Rectal smooth muscle tissue (tissue), 1 donor: ENCODE data around the gene ME2.
"Not testable (repeated sequence)": the region's sequence is repeated elsewhere in the genome, so short reads cannot be mapped to it uniquely, and the experiment has no call there.

Source experiments
- H3K27ac ChIP-seq: one replicate; pipeline ENCODE4 v1.7.0; 2013; ENCODE audit warnings: low read depth, low read length, inconsistent platforms
- H3K27me3 ChIP-seq: one replicate; pipeline ENCODE4 v1.7.0; 2013; ENCODE audit warnings: low read length; ENCODE audit not compliant: control insufficient read depth, insufficient read depth
- H3K36me3 ChIP-seq: one replicate; pipeline ENCODE4 v1.7.0; 2013; ENCODE audit warnings: low read length; ENCODE audit not compliant: control insufficient read depth, insufficient read depth
- H3K4me1 ChIP-seq: one replicate; pipeline ENCODE4 v1.7.0; 2013; ENCODE audit warnings: low read length; ENCODE audit not compliant: control insufficient read depth, insufficient read depth
- H3K4me3 ChIP-seq: one replicate; pipeline ENCODE4 v1.7.0; 2013; ENCODE audit warnings: low read length
- H3K9ac ChIP-seq: one replicate; pipeline ENCODE4 v1.7.0; 2013; ENCODE audit warnings: low read length

ME2 gene

DNA sequence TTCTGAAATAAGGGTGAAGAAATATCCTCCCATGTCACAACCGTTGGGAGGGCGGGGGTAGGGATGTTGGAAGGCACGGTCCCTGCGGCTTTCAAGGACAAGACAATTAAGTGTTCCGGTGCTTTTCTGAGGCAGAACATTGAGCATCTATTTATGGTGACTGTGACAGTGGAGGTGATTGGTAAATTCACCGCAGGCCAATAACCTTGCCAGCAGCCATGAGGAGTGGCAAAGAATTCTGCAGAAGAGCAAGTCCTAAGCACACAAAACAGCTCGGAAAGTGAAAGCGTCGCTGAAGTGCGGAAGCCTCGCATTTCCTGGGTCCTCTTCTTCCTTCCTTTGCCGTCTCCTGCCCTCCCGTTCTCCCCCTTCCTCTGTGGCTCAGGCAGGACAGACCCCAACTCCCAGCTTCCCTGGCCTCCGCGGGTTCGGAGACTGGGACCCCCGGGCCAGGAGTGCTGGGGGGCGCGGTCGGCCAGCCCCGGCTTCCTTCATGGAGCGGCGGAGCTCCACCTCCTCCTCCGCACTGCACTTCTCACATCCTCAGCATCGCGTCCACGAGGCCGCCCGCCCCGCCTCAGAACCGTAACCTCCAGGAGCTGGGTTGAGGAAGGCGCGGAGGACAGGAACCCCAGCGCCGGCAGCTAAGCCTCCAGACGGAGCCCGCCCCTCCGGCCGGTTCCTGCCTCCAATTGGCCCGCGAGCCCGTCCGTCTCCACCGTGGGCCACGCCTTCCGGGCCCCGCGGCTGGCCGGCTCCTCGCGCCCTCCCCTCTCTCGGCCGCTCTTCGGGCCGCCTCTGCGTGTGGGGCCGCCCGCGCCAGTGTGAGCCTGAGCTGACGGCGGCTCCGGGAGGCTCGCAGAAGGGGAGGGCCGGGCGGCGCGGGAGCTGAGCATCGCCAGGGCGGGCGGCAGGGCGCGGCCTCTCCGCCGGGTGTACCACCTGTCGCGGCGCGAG, at the start of gene ME2:
Gene ME2, plus strand, starts transcription at position 774 of the 957 bp plus-strand sequence. CDS start 16,703 bp downstream, outside the sequence.
- no peaks in the 10 kb centered on the region for H3K27me3 ChIP-seq
- H3K36me3 ChIP-seq, result no peaks in the 10 kb centered on the region
- H3K4me3 ChIP-seq, result peak within 1 kb of the TSS; percentile 86
- H3K27ac ChIP-seq, result peak within 1 kb of the TSS; percentile 90
- peak within 1 kb of the TSS; percentile 80 for H3K9ac ChIP-seq
- peaks cover 7% of the 10 kb centered on the region for H3K4me1 ChIP-seq

DNA sequence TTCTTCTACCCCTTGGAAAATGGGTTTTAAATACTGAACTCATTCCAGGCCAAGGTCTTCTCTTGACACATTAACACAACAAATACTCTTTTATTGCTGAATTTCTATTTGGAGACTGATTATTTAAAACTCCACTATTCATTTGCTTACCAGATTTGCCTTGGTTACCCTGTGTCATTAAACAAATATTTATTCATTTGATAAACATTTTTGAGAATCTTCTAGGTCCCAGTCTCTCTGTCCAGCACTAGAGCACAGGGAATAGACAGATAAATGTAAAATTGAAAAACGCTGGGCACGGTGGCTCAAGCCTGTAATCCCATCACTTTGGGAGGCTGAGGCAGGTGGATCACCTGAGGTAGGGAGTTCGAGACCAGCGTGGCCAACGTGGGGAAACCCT, 49.3 kb upstream of the ME2 start:
- Histone ChIP-seq H3K27ac (no peak overlapping the region), H3K36me3 (no peaks in the 10 kb centered on the region), H3K27me3 (no peaks in the 10 kb centered on the region), H3K4me1 (no peaks in the 10 kb centered on the region), H3K4me3 (no peak overlapping the region), H3K9ac (no peak overlapping the region)

DNA sequence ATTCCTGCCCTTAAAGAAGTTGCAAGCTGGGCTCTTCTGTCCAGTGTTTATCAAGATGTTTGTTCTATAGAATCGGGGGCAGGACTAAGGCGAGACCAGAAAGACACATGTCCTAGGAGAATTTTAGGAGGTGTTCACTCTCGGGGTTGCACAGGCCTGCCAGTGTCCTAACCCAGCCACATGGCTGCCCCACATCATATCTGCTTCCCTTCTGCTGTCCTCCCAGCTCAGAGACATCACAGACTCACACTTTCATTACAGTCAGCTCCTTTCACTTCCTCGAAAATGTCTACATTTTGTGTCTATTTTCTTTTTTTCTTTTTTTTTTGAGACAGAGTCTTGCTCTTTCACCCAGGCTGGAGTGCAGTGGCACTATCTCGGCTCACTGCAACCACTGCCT, 48.4 kb upstream of the ME2 start:
- no peaks in the 10 kb centered on the region for H3K4me1 ChIP-seq
- H3K4me3 ChIP-seq, result no peak overlapping the region
- H3K36me3 ChIP-seq, result no peaks in the 10 kb centered on the region
- no peaks in the 10 kb centered on the region for H3K27me3 ChIP-seq
- H3K27ac ChIP-seq, result no peak overlapping the region
- H3K9ac ChIP-seq, result no peak overlapping the region

DNA sequence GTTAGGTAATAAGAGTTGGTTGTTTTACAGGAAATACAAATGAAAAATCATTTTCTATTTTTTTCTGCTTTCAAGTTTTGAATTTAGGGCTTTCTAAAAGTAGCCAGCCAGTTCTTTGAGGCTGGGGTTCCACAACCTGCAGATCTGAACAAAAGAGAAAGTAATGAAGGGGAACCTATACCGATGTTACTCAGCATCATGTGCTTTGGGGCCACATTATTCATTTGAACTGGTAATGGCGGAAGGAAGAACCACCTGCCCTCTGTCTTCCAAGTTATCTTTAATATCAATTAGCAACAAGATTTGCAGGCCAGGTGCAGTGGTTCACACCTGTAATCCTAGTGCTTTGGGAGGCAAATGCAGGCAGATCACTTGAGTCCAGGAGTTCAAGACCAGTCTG, 46.2 kb upstream of the ME2 start:
- H3K9ac ChIP-seq, result no peak overlapping the region
- H3K4me1 ChIP-seq, result no peaks in the 10 kb centered on the region

DNA sequence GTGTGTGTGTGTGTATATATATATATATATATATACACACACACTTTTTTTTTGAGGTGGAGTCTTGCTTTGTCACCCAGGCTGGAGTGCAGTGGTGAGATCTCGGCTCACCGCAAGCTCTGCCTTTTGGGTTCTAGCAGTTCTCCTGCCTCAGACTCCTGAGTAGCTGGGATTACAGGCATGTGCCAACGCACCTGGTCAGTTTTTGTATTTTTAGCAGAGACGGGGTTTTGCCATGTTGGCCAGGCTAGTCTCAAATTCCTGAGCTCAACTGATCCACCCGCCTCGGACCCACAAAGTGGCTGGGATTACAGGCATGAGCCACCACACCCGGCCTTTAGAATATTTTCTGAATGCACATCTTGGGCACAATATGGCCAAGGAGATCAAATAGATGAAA, 45.4 kb upstream of the ME2 start:
- H3K36me3 ChIP-seq, H3K9ac ChIP-seq, H3K27ac ChIP-seq, H3K4me1 ChIP-seq, H3K27me3 ChIP-seq, H3K4me3 ChIP-seq: not testable (repeated sequence)

More for the DNA sequence above, 46.2 kb upstream of the ME2 start:
- H3K27me3 ChIP-seq, result no peaks in the 10 kb centered on the region
- no peak overlapping the region for H3K4me3 ChIP-seq
- H3K36me3 ChIP-seq, result no peaks in the 10 kb centered on the region
- H3K27ac ChIP-seq, result no peak overlapping the region

DNA sequence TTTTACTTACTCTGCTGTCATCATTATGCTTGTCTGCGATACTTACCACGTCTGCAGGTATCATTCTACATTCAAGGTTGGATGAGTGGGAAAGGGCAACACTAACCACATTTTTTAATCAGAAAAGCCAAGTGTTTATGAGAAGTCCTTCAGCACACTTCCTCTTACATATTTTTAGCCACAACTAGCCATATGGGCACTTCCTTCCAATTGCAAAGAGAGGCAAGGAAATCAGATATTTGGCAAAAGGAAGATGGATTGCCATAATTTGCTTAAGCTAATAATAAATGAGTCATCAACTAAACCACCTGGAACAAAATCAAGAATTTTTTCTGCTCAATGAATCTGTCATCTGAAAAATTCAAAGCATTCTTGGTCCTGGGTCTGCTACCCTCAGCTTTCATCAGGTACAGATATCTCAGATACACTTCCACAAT, 42.4 kb upstream of the ME2 start:
- Histone ChIP-seq H3K4me1 (no peaks in the 10 kb centered on the region), H3K27ac (no peak overlapping the region), H3K4me3 (no peak overlapping the region), H3K9ac (no peak overlapping the region), H3K36me3 (no peaks in the 10 kb centered on the region), H3K27me3 (no peaks in the 10 kb centered on the region)

DNA sequence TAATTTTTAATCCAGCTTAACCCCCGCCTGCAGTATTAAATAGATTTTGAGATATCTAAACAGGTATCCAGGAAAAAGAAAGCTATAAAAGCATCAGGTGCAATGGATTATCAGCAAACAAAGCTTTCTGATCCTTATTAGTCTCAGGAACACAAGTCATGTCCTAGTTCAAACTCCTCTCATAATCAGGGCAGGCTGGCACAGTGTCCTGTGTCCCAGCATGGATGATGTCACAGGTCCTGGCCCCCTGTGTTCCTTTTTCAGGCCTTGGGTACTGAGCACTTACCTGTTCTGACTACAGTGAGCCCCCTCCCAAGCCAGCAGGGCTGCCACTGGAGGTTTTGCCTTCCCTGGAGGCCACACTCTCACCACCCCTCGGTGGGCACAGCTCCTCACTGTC, 39.6 kb upstream of the ME2 start:
- no peaks in the 10 kb centered on the region for H3K36me3 ChIP-seq
- H3K27ac ChIP-seq, result no peak overlapping the region
- H3K4me1 ChIP-seq, result no peaks in the 10 kb centered on the region
- H3K27me3 ChIP-seq, result no peaks in the 10 kb centered on the region
- no peak overlapping the region for H3K4me3 ChIP-seq
- H3K9ac ChIP-seq, result no peak overlapping the region

DNA sequence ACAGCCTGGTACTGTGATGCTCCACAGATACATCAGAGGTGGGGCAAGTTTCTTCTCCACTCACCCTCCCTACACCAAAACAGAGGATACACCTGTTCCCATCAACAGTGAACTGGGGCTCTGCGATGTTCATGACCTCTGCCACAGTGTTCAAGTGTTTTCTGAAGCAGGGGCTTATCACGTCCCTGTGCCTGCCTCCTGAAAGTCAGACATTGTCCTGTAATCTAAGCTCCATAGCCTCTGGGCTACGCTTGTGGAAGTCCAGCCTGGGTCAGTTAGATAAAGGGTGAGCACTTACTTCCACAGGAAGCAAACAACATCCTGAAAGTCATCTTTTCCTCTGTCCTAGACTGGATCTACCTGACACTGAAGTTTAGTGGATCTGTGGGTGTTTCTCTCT, 38.9 kb upstream of the ME2 start:
- Histone ChIP-seq H3K27ac (no peak overlapping the region), H3K9ac (no peak overlapping the region), H3K4me3 (no peak overlapping the region), H3K27me3 (no peaks in the 10 kb centered on the region), H3K36me3 (no peaks in the 10 kb centered on the region), H3K4me1 (no peaks in the 10 kb centered on the region)

DNA sequence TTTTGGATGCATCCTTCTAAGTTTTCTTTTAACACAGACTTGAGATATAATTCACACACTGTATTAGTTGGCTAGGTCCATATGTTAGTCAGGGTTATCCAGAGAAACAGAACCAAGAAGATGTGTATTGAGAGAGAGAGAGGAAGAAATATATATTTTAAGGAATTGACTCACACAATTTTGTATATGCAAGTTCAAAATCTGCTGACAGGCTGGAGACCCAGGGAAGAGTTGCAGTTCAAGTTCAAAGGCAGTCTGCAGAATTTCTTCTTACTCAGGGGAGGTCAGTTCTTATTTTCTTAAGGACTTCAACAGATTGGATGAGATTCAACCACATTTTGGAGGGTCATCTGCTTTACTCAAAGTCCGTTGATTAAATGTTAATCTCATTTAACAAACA, 36.1 kb upstream of the ME2 start:
- Histone ChIP-seq H3K27me3 (no peaks in the 10 kb centered on the region), H3K36me3 (no peaks in the 10 kb centered on the region), H3K9ac (no peak overlapping the region), H3K4me3 (no peak overlapping the region), H3K4me1 (no peaks in the 10 kb centered on the region), H3K27ac (no peak overlapping the region)

DNA sequence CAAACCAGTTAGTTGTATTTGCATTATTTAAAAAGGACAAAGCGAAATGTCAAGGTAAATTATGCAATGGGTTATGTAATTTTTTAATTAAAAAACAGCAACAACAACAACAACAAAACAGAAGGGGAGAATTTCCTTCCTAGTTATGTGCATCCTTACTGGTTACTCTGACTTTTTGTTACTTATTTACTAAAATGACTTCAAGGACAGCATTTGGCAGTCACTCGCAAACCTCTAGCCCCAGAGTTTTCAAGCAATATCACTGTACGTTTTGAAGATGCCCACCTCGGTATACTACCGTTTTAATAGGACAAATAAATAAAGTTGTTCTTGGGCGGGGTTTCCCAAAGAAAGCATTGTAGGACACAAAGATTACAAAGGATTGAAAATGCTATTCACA, 34.4 kb upstream of the ME2 start:
- no peak overlapping the region for H3K27ac ChIP-seq
- no peaks in the 10 kb centered on the region for H3K4me1 ChIP-seq
- no peak overlapping the region for H3K9ac ChIP-seq
- no peaks in the 10 kb centered on the region for H3K36me3 ChIP-seq
- no peaks in the 10 kb centered on the region for H3K27me3 ChIP-seq
- no peak overlapping the region for H3K4me3 ChIP-seq

DNA sequence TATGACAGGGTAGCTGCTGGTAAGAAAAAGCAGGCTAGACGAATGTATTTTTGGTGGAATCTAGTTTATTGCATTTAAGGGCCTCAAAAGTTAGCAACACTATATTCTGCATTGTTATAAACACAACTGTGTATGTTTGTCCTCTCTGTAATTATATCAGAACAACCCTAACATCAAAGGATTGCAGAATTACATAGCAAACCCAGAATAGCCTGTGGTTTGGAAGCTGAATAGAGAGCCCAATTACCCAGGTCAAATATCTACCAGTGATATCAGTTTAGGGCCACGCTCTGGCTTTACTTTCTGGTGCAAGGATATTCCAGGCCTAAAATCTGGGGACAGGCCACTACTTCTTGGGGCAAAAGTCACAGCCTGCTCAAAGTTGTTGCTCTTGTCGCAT, 34.0 kb upstream of the ME2 start:
- no peak overlapping the region for H3K27ac ChIP-seq
- no peaks in the 10 kb centered on the region for H3K27me3 ChIP-seq
- H3K9ac ChIP-seq, result no peak overlapping the region
- H3K4me3 ChIP-seq, result no peak overlapping the region
- no peaks in the 10 kb centered on the region for H3K36me3 ChIP-seq
- H3K4me1 ChIP-seq, result no peaks in the 10 kb centered on the region

DNA sequence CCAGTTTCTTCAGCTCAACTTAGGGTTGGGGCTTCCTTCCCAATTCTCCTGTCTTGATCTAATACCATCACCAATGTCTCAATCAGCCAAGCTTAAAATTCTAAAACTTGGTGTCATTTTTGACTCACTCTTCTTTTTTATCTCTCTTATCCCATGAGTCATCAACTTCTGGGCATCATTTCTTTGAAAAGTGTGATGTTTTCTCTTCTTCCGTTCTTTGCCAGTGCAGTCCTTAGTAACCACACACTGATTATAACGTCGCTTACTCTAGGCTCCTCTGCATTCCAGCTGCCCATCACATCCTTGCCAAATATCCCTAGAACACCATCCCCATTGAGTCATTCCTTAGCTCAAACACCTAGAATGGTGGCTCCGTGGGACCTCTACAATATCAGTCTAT, 31.7 kb upstream of the ME2 start:
- H3K36me3 ChIP-seq, result no peaks in the 10 kb centered on the region
- H3K4me3 ChIP-seq, result no peak overlapping the region
- no peaks in the 10 kb centered on the region for H3K27me3 ChIP-seq
- H3K27ac ChIP-seq, result no peak overlapping the region
- H3K4me1 ChIP-seq, result no peaks in the 10 kb centered on the region
- H3K9ac ChIP-seq, result no peak overlapping the region

DNA sequence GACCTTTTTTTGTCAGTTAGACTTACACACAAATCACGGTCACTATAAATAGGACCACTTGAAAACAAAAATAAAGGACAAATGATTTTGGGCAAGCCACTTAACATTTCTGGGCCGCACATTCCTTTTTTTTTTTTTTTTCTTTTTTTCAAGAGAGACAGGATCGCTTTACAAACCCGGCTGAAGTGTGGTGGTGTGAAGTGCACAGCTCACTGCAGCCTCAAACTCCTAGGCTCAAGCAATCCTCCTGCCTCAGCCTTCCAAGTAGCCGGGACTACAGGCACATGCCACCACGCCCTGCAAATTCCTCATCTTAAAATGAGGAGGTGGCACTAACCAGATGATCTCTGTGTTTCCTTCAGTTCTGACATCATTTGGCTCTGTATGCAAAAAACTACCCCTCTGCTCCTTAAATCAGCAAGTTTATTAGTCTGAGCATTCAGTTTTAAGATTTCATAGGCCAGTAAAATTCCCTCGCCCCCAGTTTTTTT, 30.8 kb upstream of the ME2 start:
- H3K4me3 ChIP-seq, result no peak overlapping the region
- no peaks in the 10 kb centered on the region for H3K27me3 ChIP-seq
- H3K27ac ChIP-seq, result no peak overlapping the region
- H3K9ac ChIP-seq, result no peak overlapping the region
- H3K4me1 ChIP-seq, result no peaks in the 10 kb centered on the region
- H3K36me3 ChIP-seq, result no peaks in the 10 kb centered on the region
